HuH-7 (cell line): ENCODE measurements around the gene CUBN.

Experiments
- DNase-seq: peaks from one replicate; pipeline ENCODE4 v3.0.0; 2011; ENCODE audit warnings: low spot score

Gene CUBN

GRCh38 chr10:17010363-17011145 is 119.1 kb downstream of the CUBN start:
- no peak for DNase-seq

- no peak for DNase-seq
These were observed 120.4 kb downstream of the CUBN start for GRCh38 chr10:17009212-17009700.

DNA sequence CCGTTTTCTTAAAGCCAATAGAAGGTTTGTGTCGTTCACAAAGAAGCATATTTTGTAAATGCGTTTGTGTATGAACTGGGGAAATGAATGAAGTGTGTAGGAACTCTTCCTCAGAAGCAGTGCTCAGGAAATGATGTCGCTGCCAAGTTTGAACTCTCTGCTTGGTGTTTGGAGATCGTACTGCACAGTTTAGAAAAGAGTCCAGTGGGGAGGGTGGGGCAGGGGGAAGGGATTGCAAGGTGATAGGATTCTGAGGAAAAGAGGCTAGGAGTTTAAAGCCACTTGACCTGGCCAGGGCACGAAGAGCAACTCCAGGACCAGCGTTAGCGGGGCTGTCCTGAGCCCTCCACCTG is 122.2 kb downstream of the CUBN start:
- DNase-seq: no peak

GRCh38 chr10:17006631-17007417 is 122.8 kb downstream of the CUBN start:
- no peak for DNase-seq

DNA sequence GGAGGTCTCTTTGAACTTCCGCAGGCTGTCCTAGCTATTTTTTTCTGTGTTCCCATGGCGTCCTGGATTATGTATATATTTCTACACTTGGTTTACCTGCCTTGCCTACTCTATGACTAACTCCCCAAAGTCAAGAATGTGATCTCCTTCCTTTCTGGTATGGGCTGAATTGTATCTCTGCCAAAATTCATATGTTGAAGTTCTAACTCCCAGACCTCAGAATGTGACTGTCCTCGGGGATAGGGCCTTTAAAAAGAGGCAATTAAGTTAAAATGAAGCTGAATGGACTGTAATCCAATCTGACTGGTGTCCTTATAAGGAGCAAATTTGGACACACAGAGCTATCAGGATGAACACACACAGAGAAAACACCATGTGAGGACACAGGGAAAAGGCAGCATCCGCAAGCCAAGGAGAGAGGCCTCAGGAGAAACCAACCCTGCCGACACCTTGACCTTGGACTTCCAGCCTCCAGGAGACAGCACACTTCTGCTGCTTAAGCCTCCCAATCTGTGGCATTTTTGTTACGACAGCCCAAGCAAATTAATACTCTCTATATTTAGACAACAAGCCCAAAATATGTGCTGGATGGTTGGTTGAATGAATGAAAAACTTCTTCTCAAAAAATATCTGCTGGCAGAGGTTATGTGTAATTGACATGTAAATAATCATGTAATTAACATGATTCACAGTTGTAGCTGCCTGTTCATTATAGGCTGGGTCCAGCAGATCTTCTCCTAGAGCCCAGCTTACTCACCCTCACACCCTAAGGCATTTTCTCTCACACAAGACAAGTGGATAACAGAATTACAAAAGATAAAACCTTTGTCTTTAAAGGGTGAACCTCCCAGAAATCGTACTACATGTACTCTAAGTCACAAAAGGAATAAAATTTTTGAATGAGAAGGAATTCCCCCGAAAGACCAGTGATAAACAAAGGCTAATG is 123.7 kb downstream of the CUBN start:
- DNase-seq: no peak

DNA sequence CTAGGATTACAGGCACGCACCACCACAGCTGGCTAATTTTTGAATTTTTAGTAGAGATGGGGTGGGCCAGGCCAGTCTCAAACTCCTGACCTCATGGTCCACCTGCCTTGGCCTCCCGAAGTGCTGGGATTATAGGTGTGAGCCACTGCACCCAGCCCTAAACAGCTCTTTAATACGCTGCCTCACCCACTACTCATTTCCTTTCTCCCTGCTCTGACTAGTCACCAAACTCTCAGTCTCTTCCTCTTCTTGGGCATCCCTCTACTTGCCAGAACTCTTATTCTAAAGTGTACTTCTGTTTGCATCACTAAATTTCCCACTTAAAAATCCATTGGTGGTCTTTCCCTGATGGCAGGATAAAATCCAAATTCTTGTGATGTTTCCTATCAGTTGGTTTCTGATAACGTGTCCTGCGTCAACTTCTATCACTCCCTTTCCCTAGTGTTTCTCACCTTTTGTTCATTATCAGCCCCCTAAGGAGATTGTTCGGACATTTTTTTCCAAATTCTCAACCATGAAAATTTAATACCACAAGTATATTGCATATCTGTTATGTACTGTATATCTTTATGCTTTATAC is 124.7 kb downstream of the CUBN start:
- no peak for DNase-seq

DNA sequence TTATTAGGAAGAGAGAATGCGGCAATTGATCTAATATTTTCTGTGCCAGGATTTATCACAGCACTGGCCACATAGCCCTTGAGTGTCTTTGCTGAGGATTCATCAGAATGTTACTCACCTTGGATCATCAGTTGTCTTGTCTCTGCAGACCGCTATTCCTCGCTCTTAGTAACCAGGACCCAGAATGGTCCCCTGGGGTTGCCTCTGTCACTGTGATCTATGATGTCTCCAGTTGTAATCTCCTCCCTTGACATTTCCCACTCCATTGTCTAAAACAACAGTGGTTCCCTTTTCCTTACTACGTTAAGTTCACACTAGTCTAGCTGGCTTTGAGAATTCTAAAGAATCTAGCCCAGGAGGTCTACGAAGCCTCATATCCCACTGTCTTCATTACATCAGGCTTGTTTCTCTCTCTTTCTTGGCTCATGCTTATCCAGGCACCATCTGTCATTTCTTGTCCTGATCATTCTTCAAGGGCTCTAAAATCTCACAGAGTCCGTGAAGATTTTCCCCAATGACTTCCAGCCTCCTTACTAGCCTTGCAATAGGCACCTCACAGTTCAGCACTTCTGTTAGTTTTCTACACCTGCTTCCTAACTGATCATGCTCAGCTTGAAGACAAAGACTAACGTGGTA is 125.8 kb downstream of the CUBN start:
- no peak for DNase-seq

- no peak for DNase-seq
These were observed 126.5 kb downstream of the CUBN start for GRCh38 chr10:17003151-17003550.

DNA sequence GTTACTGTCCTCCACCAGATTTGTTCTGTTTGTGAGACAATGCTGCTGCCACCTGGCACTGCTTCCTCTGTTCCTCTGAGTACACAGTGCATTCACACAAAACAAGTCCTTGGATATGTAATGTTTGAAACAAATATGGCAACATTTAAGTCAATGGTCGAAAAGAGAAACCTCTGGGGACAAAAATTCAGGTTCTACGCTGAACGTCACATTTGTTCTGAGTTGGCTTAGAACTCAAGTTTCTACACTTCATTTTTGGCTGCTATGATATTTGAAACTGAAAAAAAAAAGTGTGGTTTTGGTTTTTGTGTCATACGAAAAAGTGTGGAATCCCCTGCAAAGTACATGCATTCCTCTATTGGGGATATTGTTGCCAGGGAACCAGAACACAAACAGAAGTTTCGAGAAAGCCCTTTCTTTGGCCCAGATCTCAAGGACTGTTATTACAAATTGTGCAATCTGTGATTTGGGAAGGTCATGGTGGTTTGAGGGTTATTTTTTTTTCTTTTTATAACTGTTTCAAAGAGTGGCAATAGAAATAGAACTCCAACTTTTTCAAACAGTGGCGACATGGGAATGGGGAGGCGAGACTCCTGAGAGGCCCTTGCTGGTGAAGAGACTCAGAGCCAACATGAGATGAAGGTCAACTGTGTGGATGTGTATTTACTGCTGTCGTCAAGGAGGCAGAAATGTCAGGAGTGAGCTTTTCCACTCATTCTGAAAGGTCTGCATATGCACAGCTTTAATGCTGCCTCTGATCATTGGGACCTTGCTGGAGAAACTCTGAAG is 127.5 kb downstream of the CUBN start:
- no peak for DNase-seq

GRCh38 chr10:17001297-17001744 is 128.3 kb downstream of the CUBN start:
- DNase-seq: no peak

- DNase-seq: no peak
These were observed 129.8 kb downstream of the CUBN start for GRCh38 chr10:16999665-17000451.

GRCh38 chr10:16996530-16996964 is 133.1 kb downstream of the CUBN start:
- no peak for DNase-seq

- no peak for DNase-seq
These were observed 133.6 kb downstream of the CUBN start for GRCh38 chr10:16995867-16996529.

DNA sequence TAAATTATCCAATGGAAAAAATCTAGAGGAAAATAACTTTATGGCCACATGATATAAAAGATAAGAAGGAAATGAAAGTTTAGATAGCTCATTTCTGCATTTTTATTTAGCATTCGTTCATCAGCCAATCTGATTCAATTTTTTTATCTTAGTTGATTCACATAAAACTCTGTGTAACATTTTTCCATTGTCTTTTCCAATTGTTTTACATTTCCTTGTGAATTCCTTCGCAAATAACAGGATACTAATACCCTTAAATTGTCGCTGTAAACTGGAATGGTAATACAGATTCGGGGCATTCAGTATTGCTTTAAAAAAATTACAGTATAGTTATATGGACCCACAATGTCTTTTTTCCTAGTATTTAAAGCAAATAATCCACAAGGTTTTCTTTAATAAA is 136.4 kb downstream of the CUBN start:
- DNase-seq: no peak

DNA sequence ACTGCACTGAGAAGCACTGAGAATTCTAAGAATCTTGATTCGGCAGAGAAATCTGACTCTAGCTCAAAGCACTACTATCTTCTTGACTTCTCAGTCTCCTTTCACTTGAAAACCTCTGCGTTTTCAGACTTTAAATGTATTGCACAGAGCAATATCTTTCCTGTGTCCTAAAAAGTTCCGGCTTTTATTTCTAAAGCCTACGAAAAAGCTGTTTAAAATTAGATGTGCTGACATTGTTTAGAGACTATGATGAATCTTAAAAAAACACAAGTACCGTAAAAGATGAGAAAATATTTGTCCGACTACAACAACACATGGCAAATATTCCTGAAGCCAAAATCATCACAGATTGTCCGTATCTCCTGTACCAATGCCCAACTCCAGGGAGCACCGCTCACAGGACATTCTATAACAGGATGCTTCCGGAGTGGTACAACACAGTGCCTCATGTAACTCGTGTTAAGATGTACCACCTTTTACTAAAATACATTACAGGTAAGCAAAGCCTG is 136.9 kb downstream of the CUBN start:
- no peak for DNase-seq

DNA sequence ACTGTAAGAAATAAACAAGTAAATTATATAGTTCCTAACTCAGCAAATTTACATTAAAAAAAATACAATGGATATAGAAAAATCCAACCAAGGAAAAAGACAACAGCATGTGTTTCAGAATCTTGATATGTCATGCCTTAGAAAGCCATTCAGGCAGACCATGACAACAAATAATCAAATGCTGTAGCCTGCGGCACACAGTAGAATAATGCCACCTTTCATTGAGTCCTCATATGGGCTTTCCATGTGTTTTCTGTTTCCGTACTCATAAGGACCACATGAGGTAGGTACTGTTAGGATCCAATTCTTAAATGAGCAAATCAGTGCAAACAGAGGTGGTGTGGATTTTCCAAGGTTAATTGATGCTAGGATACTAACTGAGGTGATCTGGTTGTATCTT is 138.6 kb downstream of the CUBN start:
- no peak for DNase-seq

DNA sequence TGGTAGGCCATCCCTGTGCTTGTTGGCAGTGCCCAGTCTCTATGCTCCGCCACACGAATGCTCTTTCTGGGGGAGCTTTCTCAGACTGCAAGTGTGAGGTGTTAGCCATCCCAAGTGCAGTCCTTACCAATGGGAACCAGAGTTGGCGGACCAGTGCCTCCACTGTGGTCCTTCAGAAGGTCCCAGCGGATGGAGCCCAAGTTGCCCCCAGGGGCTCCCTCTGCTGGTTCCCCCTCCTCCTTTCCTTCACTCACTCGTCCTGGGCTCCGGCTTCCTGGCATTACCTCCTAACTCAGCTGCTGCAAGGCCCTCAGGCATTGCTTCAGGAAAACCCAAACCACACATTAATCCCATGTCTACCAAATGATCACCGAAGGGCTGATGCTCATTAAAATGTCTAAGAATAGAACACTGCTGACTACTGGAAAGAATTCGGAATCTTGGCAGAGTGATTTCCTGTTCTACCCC is 139.8 kb downstream of the CUBN start:
- DNase-seq: no peak

GRCh38 chr10:16988900-16989299 is 140.7 kb downstream of the CUBN start:
- DNase-seq: no peak
